GM18868 (cell line): ENCODE data around the gene FOXF2.
A peak's percentile ranks its signal among the peaks of the same experiment; 100 is the strongest.

Source experiments
- ATAC-seq: cut with Tn5 transposase; IDR thresholded peaks from one replicate; pipeline ENCODE4 v1.9.1; 2021; ENCODE audit warnings: mild to moderate bottlenecking, moderate library complexity; ENCODE audit not compliant: unreplicated experiment

The FOXF2 gene

DNA sequence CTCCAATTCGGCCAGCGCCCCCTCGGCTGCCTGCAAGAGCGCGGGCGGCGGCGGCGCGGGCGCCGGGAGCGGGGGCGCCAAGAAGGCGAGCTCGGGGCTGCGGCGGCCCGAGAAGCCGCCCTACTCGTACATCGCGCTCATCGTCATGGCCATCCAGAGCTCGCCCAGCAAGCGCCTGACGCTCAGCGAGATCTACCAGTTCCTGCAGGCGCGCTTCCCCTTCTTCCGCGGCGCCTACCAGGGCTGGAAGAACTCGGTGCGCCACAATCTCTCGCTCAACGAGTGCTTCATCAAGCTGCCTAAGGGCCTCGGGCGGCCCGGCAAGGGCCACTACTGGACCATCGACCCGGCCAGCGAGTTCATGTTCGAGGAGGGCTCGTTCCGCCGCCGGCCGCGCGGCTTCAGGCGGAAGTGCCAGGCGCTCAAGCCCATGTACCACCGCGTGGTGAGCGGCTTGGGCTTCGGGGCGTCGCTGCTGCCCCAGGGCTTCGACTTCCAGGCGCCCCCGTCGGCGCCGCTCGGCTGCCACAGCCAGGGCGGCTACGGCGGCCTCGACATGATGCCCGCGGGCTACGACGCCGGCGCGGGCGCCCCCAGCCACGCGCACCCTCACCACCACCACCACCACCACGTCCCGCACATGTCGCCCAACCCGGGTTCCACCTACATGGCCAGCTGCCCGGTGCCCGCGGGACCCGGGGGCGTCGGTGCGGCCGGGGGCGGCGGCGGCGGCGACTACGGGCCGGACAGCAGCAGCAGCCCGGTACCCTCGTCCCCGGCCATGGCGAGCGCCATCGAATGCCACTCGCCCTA is 963 bp downstream of the FOXF2 start:
- ATAC-seq = no peak

DNA sequence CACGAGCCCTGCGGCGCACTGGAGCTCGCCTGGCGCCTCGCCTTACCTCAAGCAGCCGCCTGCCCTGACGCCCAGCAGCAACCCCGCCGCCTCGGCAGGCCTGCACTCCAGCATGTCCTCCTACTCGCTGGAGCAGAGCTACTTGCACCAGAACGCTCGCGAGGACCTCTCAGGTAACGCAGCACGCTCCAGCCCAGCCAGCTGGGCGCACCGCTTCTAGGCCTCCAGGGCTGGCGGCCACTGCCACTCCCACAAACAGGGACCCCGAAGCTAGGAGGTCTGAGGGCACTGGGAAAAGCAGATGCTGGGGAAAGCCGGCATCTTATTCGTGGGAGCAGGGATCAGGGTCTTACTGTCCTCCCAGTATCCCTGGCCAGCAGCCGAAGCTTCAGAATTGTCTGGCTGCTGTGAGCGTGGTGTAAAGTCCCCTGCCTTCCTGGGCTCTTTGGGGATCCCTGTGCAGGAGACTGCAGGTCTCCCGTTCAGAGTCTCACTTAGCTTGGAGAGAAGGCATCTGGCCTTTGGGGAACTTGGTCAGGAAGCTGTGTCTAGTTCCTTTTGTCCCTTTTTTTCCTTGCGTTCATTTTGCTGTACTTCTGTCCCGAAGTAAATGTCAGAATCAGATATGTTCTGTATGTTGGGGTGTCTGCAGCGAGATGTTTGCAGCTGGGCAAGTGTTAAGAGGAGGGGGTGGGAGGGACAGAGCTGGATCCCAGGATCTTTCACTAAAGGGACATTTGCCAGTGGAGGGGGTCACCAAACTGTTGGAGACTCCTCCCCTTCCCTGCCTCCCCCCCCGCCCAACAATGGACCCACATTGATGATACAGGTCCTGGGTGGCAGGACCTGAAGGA is 1.8 kb downstream of the FOXF2 start:
- no peak for ATAC-seq

DNA sequence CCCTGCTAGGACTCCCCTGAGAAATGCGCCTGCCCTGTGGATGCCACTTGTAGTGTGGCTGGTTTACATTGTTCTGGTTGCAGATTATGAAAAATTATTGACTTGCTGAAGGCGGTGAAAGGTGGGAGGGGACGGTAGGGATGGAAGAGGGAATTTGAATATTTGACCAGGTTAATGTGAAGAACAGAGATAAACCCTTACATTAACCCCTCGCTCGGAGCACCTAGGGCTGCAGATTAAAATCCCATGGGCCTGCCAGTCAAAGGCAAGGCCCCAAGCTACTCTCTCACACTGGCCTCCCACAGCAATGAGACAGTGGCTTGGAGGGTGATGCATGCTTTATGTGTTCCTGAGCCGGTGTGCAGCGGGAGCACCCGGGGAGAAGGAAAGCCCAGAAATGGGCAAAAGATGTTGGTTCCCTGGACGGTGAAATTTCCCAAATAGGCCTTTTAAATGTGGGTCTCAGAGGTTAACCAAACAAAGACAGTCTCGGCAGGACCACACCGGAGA is 2.5 kb downstream of the FOXF2 start:
- no peak for ATAC-seq

DNA sequence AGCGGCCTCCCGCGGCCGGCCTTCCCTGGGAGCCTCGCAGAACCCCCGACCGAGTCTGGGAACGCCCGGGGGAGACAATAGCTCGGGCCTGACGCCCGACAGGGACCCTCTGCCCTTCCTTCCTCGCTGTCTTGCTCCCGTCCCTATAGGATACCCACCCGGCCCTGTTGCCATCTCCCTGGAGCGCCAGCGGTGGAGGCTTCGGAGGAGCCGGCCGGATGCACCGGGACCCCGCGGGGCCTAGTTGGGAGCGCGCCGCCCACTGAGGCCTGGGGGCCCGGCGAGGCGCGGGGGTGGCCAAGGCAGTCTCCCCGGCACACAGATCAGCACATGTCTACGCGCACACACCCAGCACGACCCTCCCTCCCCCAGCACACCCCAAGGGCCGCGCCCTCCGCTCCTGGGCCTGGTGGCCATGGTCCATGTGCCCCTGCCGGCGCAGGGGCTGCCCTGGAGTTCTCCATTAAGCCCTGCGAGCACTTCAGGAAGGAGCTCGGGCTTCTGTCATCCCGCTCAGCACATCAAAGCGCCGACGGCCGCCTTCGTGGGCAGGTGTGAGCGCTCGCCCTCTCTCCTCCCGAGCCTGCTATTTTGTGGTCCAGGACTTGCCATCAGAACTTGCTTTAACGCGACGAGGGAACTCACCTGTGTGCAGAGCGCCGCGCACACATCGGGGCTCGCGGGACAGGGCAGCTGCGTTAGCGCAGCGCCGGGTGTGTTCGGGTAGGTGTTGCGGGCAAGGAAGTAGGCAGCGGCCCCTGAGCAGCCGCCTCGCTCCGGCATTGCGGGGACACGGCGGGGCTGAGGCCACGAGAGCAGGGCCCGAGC is 3.7 kb downstream of the FOXF2 start:
- ATAC-seq = no peak

DNA sequence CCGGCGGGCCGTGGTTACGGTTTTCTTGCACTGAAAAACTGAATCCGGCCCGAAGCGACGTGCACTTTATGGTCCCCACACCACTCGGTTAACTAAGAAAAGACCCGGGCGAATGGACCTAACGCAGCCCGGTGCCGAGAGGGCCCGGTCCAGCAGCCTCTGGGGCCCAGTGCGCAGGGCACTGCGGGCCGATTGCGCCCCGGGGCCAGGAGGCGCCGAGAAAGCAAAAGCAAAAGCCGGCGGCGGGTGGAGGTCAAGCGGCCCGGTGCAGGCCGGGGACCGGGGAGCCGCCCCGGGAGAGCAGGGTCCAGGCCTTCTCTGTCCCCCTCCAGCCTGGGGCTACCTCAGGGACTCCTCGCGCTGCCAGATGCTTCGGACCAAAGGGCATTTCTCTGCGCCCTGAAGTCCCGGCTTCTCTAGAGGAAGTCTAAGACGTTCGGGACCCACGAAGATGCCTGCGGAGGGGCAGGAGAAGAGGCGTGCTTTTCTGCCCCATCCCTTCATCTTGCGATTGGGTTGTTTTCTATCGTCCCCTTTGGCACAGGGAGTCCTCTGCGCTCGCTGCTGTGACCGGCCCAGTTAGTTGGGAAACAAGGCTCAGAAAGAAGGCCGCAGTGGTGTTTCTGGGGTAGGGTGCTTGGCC is 4.4 kb downstream of the FOXF2 start:
- ATAC-seq = no peak

DNA sequence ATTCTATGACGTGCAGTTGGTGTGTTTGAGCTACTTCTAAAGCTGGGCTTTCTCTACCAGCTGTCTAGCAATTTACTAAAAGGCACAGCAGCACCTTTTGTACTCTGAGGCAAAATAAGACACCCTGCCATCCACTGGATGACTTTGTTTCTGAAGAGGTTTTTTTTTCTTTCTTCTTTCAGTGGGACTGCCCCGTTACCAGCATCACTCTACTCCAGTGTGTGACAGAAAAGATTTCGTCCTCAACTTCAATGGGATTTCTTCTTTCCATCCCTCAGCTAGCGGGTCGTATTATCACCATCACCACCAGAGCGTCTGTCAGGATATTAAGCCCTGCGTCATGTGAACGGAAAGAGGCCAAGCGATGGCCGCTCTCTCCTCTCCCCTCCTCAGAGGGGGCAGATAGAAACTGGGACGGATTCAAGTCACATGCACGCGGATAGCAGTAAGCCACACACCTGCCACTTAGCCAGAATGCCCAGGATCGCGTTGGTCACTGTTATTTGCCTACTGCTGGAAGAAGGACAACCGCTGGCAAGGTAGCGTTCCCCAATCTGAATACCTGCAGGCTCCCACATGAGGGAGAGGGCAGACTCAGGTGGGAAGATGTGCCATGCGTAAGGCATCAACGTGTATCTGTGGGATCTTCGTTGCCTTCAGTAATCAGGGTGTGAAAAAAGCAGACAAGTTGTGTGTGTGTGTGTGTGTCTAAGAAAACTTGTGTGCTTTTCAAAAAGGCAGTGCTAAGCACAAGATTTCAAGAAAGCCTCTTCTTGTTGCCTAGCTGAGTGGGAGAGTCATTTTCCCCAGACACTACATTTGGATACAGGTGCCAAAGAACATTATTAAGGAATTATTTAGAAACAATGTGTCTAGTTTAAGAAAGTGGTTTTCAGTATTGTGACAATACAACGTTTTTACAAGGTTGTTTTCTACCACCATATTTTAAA is 5.4 kb downstream of the FOXF2 start:
- ATAC-seq = no peak

DNA sequence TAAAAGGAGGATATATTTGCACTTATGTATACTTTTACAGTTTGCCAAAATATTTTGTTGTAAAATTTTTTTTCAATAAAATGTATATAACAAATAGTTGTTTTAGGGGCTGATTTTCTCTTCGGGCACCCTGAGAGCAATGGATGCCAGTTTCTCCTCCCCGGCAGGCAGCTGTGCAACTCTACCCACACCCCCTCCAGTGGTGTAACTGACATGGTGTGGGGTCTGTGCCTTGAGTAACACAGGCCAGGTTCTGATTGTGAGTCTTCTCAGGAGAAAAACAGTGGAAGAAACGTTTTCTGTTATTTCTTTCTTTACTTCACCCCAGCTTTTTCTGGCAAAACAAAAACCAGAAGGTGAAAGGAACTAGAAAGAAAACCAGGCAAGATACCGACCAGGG is 6.1 kb downstream of the FOXF2 start:
- ATAC-seq = no peak

DNA sequence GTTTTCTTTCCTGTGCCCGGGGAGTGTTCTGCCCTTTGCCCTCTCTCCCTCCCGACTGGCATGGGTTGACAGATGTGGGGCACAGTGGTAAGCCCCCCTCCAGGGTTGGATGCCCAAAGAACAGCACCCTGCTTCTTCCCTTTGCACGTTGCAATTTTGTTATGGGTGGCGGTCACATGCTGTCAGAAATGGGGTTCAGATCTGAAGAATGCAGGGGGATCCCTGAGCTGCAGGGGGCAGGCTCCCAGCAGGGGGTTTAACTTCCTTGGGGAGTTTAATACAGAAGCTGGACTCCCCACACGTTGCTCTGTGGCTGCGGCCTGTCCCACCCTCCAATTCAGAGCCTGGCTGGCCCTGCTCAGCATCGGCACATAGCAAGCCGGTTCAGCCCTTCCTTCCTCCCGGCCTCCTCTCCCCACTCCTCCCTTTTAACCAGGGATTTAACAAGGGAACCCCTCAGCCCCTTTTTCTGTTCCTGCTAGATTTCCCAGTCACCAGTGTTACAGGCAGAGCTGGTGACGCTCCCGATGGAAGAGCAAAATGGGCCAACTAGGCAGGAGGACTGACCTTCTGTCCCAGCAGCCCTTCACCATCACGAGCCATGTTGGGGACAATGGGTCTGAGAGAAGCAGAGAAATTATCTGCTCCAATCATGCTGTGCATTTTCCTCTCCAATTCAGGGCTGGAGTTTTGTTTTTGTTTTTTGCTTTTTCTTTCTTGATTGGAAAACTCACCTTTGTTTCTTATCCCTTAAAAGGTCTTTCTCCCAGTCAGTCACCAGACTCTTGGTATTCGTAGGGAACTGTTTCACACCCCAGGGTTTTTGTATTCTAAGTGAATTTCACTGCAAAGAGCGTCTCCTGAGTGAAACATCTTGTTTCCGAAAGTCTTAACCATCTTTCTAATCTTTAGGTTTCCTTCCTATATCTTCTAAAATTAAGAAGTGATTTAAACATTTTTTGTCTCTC is 6.8 kb downstream of the FOXF2 start:
- ATAC-seq = no peak

DNA sequence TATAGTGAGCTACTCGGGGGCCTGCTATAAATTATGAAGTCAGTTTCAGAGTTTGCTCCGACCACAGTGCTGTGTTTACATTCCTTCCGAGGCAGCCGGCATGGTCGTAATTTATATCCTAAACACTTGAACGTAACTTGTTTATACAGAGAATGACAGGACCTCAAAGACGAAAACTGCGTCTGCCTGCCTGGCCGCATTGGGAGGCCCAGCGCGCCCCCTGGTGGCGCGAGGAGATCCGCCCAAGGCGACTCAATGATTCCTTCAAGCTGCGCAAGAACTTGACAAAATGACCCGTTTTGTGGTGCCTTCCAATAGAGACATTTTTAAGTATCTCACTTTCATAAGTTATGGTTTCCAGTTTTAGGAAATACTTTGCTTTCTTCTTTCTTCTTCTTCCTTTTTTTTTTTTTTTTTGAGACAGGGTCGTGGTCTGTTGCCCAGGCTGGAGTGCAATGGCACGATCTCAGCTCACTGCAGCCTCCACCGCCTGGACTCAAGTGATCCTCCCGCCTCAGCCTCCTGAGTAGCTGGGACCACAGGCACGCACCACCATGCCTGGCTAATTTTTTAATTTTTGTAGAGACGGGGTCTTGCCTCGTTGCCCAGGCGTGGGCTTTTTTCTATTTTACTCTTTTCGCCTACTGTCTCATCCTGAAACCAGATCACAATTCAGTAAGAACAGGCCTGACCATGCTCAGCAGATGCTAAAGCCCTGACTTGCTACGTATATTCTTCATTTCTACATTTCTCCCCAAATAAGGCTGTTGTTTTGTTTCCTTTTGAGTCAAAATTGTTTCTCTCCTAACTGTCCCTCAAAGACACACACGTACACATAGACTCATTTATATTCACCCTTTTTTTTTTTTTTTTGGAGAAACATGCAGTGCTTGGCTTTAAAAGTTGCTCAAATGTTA is 7.8 kb downstream of the FOXF2 start:
- peak; percentile 71 for ATAC-seq

DNA sequence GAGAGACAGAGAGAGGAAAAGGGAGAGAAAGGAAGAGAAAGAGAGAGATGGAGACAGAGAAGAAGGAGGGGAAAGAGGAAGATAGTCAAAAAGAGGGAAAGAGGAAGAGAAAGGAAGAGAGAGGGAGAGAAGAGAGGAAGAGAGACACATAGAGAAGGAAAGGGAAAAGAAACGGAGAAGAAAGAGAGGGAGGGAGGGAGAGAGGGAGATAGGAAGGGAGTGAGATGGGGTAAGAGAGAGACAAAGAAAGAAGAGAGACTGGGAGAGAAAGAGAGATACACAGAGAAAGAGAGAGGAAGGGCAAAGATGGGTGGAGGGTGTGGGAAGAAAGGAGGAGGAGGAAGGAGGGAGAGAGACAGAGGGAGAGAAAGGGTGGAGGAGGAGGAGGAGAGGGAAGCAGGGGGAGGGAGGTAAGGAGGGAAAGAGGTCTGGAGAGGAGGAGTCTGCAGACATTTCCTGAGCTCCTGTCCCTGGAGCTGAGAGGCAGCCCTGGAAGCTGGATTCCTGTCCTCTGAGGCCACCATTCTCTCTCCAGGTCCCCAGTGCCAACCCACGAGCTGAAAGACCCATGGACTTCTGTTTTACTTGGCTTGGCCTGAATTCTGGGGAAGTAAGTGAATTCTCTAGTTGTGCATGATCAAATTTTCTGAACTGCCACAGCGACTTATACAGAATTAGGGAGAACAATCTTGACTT is 9.9 kb downstream of the FOXF2 start:
- no peak for ATAC-seq

DNA sequence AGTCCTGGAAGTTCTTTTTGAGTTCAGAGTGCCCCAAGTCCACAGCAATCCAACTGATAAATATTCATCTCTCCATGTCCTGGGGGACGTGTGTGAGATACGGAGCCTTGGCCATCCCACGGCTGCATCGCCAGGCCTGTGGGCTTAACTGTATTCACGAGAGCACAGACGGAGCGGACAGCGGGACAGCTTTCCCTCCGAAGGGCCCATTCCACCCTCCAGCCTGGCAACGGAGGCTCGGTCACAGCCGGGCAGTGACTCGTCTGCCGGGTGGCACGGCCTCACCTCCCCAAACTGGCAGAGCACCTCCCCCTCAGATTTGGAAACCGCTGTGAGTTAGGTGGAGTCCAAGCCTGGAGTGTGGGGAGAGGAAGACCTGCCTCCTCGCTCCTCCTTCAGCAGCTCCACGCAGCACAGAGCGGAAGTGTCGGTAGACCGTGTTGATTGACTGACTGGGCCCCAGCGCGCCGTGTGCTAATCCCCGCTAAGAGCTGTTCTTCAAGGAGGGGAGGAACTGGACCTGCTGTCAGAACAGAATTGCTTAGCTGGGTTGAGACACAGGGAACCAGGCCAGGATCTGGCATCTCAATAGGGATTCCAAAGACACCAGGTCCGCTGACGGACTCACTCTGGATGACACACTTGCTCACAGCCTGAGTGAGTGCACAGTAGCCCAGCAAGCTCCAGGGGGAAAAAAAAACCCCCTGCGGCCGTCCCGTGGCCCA is 10.9 kb downstream of the FOXF2 start:
- ATAC-seq = no peak

DNA sequence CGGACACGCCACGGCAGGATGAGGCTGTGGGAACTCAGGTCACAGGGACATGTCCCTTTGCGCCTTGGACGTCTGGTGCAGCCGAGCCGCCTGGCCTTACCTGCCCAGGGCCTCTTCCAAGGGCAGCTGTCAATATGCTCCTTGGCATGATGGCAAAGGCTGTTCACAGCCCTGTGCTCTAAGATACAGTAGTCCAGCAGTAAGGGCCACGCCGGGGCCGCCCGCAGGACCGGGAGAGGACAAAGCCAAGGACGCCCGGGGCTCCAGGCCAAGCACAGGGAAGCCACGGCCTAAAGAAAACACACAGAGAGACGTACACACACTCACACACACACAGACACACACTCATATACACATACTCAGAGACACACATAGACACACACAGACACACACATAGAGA is 13.0 kb downstream of the FOXF2 start:
- ATAC-seq = no peak

DNA sequence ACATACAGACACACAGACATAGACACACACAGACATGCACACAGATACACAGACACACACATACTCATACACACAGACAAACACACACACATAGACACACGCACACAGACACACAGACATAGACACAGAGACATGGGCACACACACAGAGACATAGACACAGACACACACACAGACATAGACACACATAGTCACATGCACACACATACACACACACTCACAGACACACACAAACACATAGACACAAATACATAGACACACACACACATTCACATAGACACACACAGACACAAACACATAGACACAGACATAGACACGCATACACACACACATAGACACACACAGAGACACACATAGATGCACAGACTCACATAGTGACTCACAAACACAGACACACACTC is 13.5 kb downstream of the FOXF2 start:
- ATAC-seq = no peak

DNA sequence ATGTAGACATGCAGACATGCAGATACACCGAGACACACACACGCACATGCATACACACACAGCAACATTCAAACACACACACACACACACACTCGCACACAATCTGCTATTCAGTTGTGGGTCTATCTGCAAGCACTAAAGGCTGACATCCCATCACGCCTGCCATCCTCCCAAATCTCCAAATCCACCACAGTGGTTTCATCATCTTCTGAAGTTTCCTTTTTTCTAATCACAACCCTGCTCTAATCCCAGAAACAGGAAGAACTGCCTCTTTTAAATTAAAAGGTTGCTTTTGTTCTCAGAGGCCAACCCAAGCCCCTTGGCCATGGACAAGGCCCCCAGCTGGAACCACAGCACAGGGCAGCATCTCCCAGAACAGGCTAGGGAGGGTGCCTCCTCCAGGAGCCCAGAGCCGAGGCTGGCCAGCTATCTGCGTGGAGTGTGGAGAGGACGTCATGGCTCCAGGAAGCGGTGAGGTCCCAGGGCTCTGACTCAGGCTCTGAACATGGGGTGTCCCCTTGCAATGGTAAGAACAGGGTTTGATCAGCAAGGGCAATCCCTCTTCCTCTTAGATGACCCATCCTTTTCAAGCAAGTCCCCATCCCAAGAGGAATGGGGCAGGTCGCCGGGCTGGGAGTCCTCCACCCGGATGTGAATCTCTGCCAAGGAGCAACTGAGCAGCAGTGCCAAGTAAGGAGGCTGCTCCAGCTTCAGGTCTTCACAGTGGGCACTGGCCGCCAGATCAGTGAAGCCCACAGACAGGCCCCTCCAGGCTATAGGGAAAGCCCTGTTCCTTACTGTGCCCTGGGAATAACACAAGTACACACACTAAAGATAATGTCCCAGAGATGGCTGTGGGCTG is 14.7 kb downstream of the FOXF2 start:
- no peak for ATAC-seq

DNA sequence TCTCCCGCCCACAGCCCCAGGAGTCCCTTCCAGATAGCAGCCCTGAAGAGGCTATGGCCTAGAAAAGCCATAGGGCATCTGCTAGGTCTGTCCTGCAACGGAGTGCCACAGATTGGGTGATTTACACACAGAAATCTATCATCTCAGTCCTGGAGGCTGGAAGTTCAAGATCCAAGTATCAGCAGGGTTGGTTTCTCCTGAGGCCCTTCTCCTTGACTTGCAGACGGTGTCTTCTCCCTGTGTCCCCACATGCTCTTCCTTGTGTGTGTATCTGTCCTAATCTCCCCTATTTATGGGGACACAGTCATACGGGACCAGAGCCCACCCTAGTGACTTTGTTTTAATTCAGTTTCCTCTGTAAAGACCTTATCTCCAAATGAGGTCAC is 15.3 kb downstream of the FOXF2 start:
- ATAC-seq = no peak
